ENCODE data around the gene CLCN7.

DNA sequence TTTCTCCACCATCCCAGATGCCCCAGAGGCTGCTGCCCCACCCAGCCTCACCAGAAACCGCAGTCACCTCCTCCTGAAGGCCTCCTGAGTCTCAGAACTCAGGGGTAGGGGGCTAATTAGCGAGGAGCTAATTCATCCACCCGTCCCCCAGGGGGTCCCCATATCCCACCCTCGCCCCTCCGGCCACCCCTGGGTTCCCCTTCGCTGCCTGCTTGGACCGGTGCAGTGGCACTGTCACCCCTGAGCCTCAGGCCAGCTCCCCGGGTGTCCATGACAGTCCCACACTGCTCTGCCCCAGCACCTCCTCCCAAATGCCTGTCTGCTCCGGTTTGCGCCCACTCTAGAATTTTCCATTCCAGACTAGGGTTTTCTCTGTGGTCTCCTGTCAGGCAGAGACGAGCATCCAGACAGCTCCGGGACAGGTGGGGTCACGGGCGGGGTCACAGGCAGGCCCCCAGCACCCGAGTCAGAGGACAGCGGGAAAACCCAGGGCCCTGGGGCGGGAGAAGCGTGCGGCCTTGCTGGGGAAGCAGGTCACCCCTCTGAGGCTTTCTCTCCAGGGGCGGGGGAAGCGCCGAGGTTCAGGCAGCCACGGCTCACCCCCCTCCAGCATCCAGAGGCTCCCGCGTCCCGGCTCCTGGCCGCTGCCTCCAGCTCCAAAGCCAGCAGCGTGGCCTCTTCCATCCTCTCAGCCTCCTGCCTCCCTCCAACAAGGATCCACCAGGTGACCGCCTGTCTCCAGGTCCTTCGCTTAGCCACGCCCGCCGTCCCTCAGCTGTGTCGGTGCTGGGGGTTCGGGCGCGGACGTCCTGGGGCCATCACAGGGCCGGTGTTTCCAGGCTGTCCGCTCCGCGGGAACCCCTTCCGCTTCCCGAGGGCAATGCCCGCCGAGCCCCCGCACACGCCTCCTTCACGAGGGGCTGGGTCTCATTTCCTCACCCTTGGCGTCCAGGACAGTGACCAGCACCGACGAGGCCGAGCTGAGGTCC lies 47.1 kb downstream of the CLCN7 start:
- TF ChIP-seq, protein P1, sequence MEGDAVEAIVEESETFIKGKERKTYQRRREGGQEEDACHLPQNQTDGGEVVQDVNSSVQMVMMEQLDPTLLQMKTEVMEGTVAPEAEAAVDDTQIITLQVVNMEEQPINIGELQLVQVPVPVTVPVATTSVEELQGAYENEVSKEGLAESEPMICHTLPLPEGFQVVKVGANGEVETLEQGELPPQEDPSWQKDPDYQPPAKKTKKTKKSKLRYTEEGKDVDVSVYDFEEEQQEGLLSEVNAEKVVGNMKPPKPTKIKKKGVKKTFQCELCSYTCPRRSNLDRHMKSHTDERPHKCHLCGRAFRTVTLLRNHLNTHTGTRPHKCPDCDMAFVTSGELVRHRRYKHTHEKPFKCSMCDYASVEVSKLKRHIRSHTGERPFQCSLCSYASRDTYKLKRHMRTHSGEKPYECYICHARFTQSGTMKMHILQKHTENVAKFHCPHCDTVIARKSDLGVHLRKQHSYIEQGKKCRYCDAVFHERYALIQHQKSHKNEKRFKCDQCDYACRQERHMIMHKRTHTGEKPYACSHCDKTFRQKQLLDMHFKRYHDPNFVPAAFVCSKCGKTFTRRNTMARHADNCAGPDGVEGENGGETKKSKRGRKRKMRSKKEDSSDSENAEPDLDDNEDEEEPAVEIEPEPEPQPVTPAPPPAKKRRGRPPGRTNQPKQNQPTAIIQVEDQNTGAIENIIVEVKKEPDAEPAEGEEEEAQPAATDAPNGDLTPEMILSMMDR (IDR thresholded peaks at IDR 0.05) = no peak
- TF ChIP-seq POLR2A (IDR thresholded peaks at IDR 0.05) = no peak
- no peak for TF ChIP-seq POLR2AphosphoS5 (IDR thresholded peaks at IDR 0.05)

All from gastroesophageal sphincter (tissue), 3 donors.